ENCODE results near the gene GTPBP1.
A peak's percentile ranks its signal among the peaks of the same experiment; 100 is the strongest.

Gene GTPBP1

DNA sequence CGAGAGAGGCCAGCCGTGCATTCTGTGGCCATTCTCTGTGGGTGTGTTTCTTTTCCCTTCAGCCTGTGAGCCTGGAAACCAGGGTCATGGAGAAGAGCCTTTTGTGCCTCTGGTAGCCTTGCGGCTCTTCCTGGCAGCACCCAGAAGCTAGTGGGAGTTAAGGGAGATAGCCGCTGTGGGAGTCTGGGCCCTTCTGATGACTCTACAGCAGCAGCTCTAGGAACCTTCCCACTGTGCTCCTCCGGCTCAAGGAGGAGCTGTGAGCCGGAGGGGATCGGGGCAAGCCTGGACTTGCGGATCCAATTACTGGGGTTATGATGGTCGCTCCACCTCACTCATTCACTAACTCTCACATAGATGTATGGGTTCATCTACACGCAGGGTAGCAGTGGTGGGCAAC, 10.5 kb downstream of the GTPBP1 start:
- Histone ChIP-seq H3K9ac (ENCODE audit: low read length) (no peak overlapping the region), H3K9me2 (replicated peaks; ENCODE audit: insufficient read depth, low read length) (no peaks in the 10 kb centered on the region), H3K4me3 (ENCODE audit: low read length) (no peak overlapping the region), H3F3A (ENCODE audit: insufficient read depth, low read length) (no peaks in the 10 kb centered on the region), H2AFZ (ENCODE audit: low read length) (no peak overlapping the region), H4K20me1 (ENCODE audit: insufficient read depth, low read length) (peaks cover 52% of the 10 kb centered on the region), H3K79me2 (ENCODE audit: low read length) (peaks cover 90% of the 10 kb centered on the region), H3K36me3 (replicated peaks; ENCODE audit: insufficient read depth, low read length) (peaks cover 7% of the 10 kb centered on the region; the same call in 1 of the 2 replicates), H3K27ac (ENCODE audit: low read length) (no peak overlapping the region), H3K9me3 (replicated peaks; ENCODE audit: insufficient read depth, low read length) (no peaks in the 10 kb centered on the region), H3K4me1 (ENCODE audit: low read length) (no peaks in the 10 kb centered on the region), H3K27me3 (replicated peaks; ENCODE audit: insufficient read depth, low read length) (no peaks in the 10 kb centered on the region), H3K4me2 (ENCODE audit: low read depth, low read length) (no peak overlapping the region)
- TF ChIP-seq, protein P1, sequence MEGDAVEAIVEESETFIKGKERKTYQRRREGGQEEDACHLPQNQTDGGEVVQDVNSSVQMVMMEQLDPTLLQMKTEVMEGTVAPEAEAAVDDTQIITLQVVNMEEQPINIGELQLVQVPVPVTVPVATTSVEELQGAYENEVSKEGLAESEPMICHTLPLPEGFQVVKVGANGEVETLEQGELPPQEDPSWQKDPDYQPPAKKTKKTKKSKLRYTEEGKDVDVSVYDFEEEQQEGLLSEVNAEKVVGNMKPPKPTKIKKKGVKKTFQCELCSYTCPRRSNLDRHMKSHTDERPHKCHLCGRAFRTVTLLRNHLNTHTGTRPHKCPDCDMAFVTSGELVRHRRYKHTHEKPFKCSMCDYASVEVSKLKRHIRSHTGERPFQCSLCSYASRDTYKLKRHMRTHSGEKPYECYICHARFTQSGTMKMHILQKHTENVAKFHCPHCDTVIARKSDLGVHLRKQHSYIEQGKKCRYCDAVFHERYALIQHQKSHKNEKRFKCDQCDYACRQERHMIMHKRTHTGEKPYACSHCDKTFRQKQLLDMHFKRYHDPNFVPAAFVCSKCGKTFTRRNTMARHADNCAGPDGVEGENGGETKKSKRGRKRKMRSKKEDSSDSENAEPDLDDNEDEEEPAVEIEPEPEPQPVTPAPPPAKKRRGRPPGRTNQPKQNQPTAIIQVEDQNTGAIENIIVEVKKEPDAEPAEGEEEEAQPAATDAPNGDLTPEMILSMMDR (IDR thresholded peaks at IDR 0.05; ENCODE audit: low read length) = no peak
- TF ChIP-seq EZH2phosphoT487 (IDR thresholded peaks at IDR 0.05; ENCODE audit: low read length) = no peak
- no peak for TF ChIP-seq EZH2 (optimal IDR thresholded peaks at IDR 0.05; ENCODE audit: low read depth, low read length)
- no peak for DNase-seq

DNA sequence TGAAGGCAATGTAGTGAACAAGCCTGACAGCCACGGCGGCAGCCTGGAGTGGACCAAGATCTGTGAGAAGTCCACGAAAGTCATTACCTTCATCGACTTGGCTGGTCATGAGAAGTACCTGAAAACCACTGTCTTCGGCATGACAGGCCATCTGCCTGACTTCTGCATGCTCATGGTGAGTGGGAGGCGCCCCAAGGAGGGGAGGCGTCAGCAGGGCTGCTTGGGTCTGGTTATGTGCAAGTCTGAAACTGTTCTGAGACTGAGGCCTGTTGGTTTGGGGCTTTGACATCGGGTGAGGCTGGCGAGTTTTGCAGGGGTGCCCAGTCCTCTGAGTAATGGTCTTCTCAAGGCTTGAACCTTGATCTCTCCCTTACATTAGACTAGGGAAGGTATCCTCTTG, 11.1 kb downstream of the GTPBP1 start:
- TF ChIP-seq EZH2phosphoT487 (IDR thresholded peaks at IDR 0.05; ENCODE audit: low read length) = no peak
- TF ChIP-seq EZH2 (optimal IDR thresholded peaks at IDR 0.05; ENCODE audit: low read depth, low read length) = no peak
- TF ChIP-seq, protein P1 (IDR thresholded peaks at IDR 0.05; ENCODE audit: low read length) = no peak
- DNase-seq = peak; percentile 3
- Histone ChIP-seq H4K20me1 (ENCODE audit: insufficient read depth, low read length) (peaks cover 51% of the 10 kb centered on the region), H2AFZ (ENCODE audit: low read length) (no peak overlapping the region), H3K27me3 (replicated peaks; ENCODE audit: insufficient read depth, low read length) (no peaks in the 10 kb centered on the region), H3F3A (ENCODE audit: insufficient read depth, low read length) (no peaks in the 10 kb centered on the region), H3K4me2 (ENCODE audit: low read depth, low read length) (no peak overlapping the region), H3K36me3 (replicated peaks; ENCODE audit: insufficient read depth, low read length) (peaks cover 7% of the 10 kb centered on the region; the same call in 1 of the 2 replicates), H3K9me2 (replicated peaks; ENCODE audit: insufficient read depth, low read length) (no peaks in the 10 kb centered on the region), H3K79me2 (ENCODE audit: low read length) (peaks cover 89% of the 10 kb centered on the region), H3K27ac (ENCODE audit: low read length) (no peak overlapping the region), H3K9me3 (replicated peaks; ENCODE audit: insufficient read depth, low read length) (no peaks in the 10 kb centered on the region), H3K4me3 (ENCODE audit: low read length) (no peak overlapping the region), H3K9ac (ENCODE audit: low read length) (no peak overlapping the region), H3K4me1 (ENCODE audit: low read length) (no peaks in the 10 kb centered on the region)

DNA sequence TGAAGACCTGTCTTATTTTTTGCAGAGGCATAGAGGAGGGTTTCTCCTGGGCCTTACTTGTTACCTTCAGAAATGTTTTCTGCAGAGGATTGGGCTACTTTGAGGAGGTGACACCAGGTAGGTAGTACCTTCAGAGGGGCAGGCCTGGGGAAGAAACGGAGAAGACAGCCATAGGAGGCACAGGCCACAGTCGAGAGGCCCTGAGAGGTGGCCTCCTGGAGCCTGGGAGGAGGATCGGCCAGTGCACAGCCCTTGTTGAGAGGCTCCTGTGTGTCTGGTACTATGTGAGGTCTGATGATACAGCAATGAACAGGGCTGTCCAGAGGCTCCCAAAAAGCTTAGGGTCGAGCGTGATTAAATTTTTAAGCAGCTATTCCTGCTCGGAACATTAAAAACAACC, 11.5 kb downstream of the GTPBP1 start:
- no peak overlapping the region for H3K4me2 ChIP-seq (ENCODE audit: low read depth, low read length)
- peaks cover 86% of the 10 kb centered on the region for H3K79me2 ChIP-seq (ENCODE audit: low read length)
- H3F3A ChIP-seq (ENCODE audit: insufficient read depth, low read length) = no peaks in the 10 kb centered on the region
- H3K9ac ChIP-seq (ENCODE audit: low read length) = no peak overlapping the region
- H3K36me3 ChIP-seq (replicated peaks; ENCODE audit: insufficient read depth, low read length) = peaks cover 7% of the 10 kb centered on the region; the same call in 1 of the 2 replicates
- DNase-seq = no peak
- no peaks in the 10 kb centered on the region for H3K9me3 ChIP-seq (replicated peaks; ENCODE audit: insufficient read depth, low read length)
- no peak overlapping the region for H2AFZ ChIP-seq (ENCODE audit: low read length)
- H3K27ac ChIP-seq (ENCODE audit: low read length) = no peak overlapping the region
- H3K9me2 ChIP-seq (replicated peaks; ENCODE audit: insufficient read depth, low read length) = no peaks in the 10 kb centered on the region
- H4K20me1 ChIP-seq (ENCODE audit: insufficient read depth, low read length) = peaks cover 47% of the 10 kb centered on the region
- H3K27me3 ChIP-seq (replicated peaks; ENCODE audit: insufficient read depth, low read length) = no peaks in the 10 kb centered on the region
- no peak for TF ChIP-seq EZH2phosphoT487 (IDR thresholded peaks at IDR 0.05; ENCODE audit: low read length)
- no peak for TF ChIP-seq EZH2 (optimal IDR thresholded peaks at IDR 0.05; ENCODE audit: low read depth, low read length)
- TF ChIP-seq, protein P1 (IDR thresholded peaks at IDR 0.05; ENCODE audit: low read length) = no peak
- no peaks in the 10 kb centered on the region for H3K4me1 ChIP-seq (ENCODE audit: low read length)
- H3K4me3 ChIP-seq (ENCODE audit: low read length) = no peak overlapping the region

All from MM.1S (cell line).